CD4-positive, alpha-beta T cell (primary cell): Measurements from ENCODE around the gene GAREM1. TPM values are rescaled to one million over a fixed set of nuclear protein-coding genes. Genes with fewer than 3 reads are reported as not detected.

Experiments
- ATAC-seq: fragments of 200-7000 bp; cut with Tn5 transposase; one replicate; pipeline ENCODE4 v1.10.0; 2022; ENCODE audit warnings: mild to moderate bottlenecking; ENCODE audit not compliant: poor library complexity
- CTCF ChIA-PET: fragments of 350-600 bp; sonication (Branson Sonifier 250); formaldehyde crosslinking; loops from one replicate; lab custom pipeline; 2021; ENCODE audit warnings: antibody characterized with exemption, inconsistent platforms; lab: Charles Lee
- POLR2A ChIA-PET: fragments of 350-600 bp; sonication (Branson Sonifier 250); formaldehyde crosslinking; loops from one replicate; lab custom pipeline; 2021; ENCODE audit warnings: antibody characterized with exemption, inconsistent platforms; lab: Charles Lee
- DNase-seq, 14 experiments: peaks; one replicate each; pipeline ENCODE4 v3.0.0-alpha.2; 2013 to 2020; ENCODE audit warnings: mixed read lengths in 2 of 14
- H3K27ac ChIP-seq, 2 donors: one replicate each; pipeline versions ENCODE4 v1.5.1 to v1.7.0; 2013; ENCODE audit warnings: low read length in 2 of 2, low read depth in 1 of 2, mild to moderate bottlenecking in 1 of 2
- H3K27me3 ChIP-seq, 2 experiments: 1 replicate in 1 of 2; 2 replicates in 1 of 2; pipeline versions ENCODE4 v1.6.1 to v1.7.0; 2013; ENCODE audit warnings: low read length in 2 of 2, control low read depth in 1 of 2, mild to moderate bottlenecking in 1 of 2, moderate library complexity in 1 of 2; ENCODE audit not compliant: insufficient read depth in 2 of 2, control insufficient read depth in 1 of 2
- H3K36me3 ChIP-seq: one replicate; pipeline ENCODE4 v1.6.1; 2013; ENCODE audit warnings: low read length, control low read depth; ENCODE audit not compliant: insufficient read depth
- H3K4me1 ChIP-seq: one replicate; pipeline ENCODE4 v1.6.1; 2013; ENCODE audit warnings: low read length, control low read depth; ENCODE audit not compliant: insufficient read depth
- H3K4me3 ChIP-seq: one replicate; pipeline ENCODE4 v1.5.1; 2013; ENCODE audit warnings: mild to moderate bottlenecking, low read length, moderate library complexity
- H3K9me3 ChIP-seq, 2 experiments: 1 replicate in 1 of 2; 2 replicates in 1 of 2; pipeline versions ENCODE4 v1.6.1 to v1.7.0; 2013; ENCODE audit warnings: low read length in 2 of 2, mild to moderate bottlenecking in 2 of 2, control low read depth in 1 of 2, moderate library complexity in 1 of 2; ENCODE audit not compliant: control insufficient read depth in 1 of 2, insufficient read depth in 1 of 2
- H3K27ac Mint-ChIP-seq: one replicate; pipeline ENCODE4 v1.8.0; 2020; ENCODE audit warnings: mixed read lengths
- H3K27me3 Mint-ChIP-seq: one replicate; pipeline ENCODE4 v1.8.0; 2021; ENCODE audit warnings: mixed read lengths
- H3K36me3 Mint-ChIP-seq: one replicate; pipeline ENCODE4 v1.8.0; 2021; ENCODE audit warnings: low read depth, mixed read lengths
- H3K4me1 Mint-ChIP-seq: one replicate; pipeline ENCODE4 v1.8.0; 2021; ENCODE audit warnings: low read depth, mixed read lengths
- H3K4me3 Mint-ChIP-seq: one replicate; pipeline ENCODE4 v1.8.0; 2020; ENCODE audit warnings: mild to moderate bottlenecking, mixed read lengths
- H3K9me3 Mint-ChIP-seq: one replicate; pipeline ENCODE4 v1.8.0; 2020; ENCODE audit warnings: mixed read lengths
- intact Hi-C, 2 experiments: fragments of 100-400 bp; cut with DNase I in 1 of 2; cut with micrococcal nuclease in 1 of 2; formaldehyde crosslinking; loops; one replicate each; pipeline versions ENCODE4 v1.15.1 to v1.9.0; 2023 to 2025; cut with DNase I, micrococcal nuclease
- total RNA-seq, 174 experiments: library from RNA in 2 of 174; stranded (reverse) in 2 of 174; gene quantifications; one replicate each; pipeline ENCODE4 v1.2.3 and lab custom pipeline; 2021 to 2026
- TF ChIP-seq, protein P1 (sequence below): fragments of 200-600 bp; IDR thresholded peaks from one replicate; pipeline ENCODE4 v1.8.0; 2022; ENCODE audit warnings: antibody characterized with exemption, mild to moderate bottlenecking

Gene GAREM1
- total RNA-seq, 2 experiments from 2014 or later: 0.14 to 0.34 TPM

DNA sequence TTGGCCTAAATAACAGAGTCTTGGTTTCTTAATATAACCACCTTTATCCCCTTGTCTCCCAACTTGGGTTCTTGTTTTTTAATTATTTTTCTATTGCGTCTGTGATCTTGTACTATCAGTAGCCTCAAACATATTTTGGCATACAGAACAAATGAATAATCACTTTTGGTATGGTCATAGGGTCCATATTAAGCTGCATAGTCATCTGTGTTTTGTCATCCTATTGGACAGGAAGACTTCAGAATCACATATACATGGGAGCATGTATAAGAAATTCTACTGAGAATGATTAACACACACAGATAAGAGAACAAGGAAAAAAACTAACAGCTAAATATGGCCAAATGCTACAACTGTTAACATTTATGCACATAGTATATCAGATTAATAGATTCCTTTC is 154.8 kb downstream of the GAREM1 start:
- no peak overlapping the region for H3K4me3 ChIP-seq
- DNase-seq (no peak), ATAC-seq (no peak)
- Mint-ChIP-seq H3K27ac (no peak overlapping the region), H3K9me3 (no peaks in the 10 kb centered on the region), H3K36me3 (no peaks in the 10 kb centered on the region), H3K27me3 (peaks cover 18% of the 10 kb centered on the region), H3K4me3 (no peak overlapping the region), H3K4me1 (no peaks in the 10 kb centered on the region)
- H3K4me1 ChIP-seq: no peaks in the 10 kb centered on the region
- H3K27me3 ChIP-seq: peaks cover 0 to 5% of the 10 kb centered on the region in 2 experiments
- H3K36me3 ChIP-seq: no peaks in the 10 kb centered on the region
- intact Hi-C loops: loop anchor here in 1 of 2 experiments (5.0 kb wide), 1 partner anchor 49 kb away; no protein-coding TSS in a partner anchor
- ChIA-PET POLR2A (no interaction called here), CTCF (no interaction called here)
- no peaks in the 10 kb centered on the region for H3K9me3 ChIP-seq
- TF ChIP-seq, protein P1, sequence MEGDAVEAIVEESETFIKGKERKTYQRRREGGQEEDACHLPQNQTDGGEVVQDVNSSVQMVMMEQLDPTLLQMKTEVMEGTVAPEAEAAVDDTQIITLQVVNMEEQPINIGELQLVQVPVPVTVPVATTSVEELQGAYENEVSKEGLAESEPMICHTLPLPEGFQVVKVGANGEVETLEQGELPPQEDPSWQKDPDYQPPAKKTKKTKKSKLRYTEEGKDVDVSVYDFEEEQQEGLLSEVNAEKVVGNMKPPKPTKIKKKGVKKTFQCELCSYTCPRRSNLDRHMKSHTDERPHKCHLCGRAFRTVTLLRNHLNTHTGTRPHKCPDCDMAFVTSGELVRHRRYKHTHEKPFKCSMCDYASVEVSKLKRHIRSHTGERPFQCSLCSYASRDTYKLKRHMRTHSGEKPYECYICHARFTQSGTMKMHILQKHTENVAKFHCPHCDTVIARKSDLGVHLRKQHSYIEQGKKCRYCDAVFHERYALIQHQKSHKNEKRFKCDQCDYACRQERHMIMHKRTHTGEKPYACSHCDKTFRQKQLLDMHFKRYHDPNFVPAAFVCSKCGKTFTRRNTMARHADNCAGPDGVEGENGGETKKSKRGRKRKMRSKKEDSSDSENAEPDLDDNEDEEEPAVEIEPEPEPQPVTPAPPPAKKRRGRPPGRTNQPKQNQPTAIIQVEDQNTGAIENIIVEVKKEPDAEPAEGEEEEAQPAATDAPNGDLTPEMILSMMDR: no peak
- H3K27ac ChIP-seq: no peak overlapping the region

DNA sequence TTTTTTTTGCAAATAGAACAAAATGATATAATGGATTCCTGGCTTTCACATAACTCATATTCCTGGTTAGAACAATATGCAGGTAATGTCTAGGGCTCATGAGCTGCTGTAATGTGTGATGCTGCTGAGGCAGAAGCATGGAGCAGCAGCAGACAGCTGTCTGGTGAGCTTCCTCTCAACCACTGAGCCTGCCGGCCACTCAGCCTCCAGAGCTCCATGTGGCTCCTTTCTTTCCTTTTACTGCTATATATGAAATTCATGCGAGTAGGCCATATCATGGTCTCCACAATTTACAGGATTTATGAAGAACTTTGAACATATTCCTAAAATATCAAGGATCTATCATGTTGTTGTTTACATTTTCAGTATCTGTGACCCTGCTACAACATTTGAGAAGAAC is 159.9 kb downstream of the GAREM1 start:
- ChIA-PET CTCF (no interaction called here), POLR2A (no interaction called here)
- Mint-ChIP-seq H3K4me1 (no peaks in the 10 kb centered on the region), H3K27ac (no peak overlapping the region), H3K27me3 (peaks cover 8% of the 10 kb centered on the region), H3K36me3 (no peaks in the 10 kb centered on the region), H3K9me3 (no peaks in the 10 kb centered on the region), H3K4me3 (no peak overlapping the region)
- Histone ChIP-seq H3K27me3 (peaks cover 0 to 5% of the 10 kb centered on the region in 2 experiments), H3K36me3 (no peaks in the 10 kb centered on the region), H3K9me3 (no peaks in the 10 kb centered on the region), H3K4me1 (no peaks in the 10 kb centered on the region), H3K27ac (no peak overlapping the region), H3K4me3 (no peak overlapping the region)
- TF ChIP-seq, protein P1: no peak
- no peak for DNase-seq
- ATAC-seq: no peak
- intact Hi-C loops: no loop called here

DNA sequence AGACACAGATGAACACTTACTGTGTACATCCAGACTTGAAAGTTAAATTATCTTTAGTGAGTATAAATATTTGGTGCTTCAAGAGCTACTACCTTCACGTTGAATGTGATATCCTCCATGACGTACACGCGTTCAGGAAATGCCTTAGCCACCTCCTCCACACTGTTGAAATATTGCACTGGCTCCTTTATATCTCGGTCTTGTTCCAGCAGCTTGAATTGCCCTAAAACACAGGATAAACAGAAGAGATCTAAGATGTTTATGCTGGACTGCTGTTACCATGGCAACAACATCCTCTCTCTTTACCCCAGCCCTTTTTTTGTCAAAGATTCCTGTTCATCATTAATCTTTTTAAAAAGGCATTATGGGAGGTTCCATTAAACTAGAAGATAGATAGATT is 160.6 kb downstream of the GAREM1 start:
- Mint-ChIP-seq H3K36me3 (no peaks in the 10 kb centered on the region), H3K4me3 (no peak overlapping the region), H3K9me3 (no peaks in the 10 kb centered on the region), H3K27ac (no peak overlapping the region), H3K27me3 (peaks cover 7% of the 10 kb centered on the region), H3K4me1 (no peaks in the 10 kb centered on the region)
- DNase-seq: no peak
- TF ChIP-seq, protein P1: no peak
- H3K4me3 ChIP-seq: no peak overlapping the region
- no peak for ATAC-seq
- no peaks in the 10 kb centered on the region for H3K36me3 ChIP-seq
- ChIA-PET POLR2A (no interaction called here), CTCF (interaction anchor here (0.6 kb wide), 1 partner anchor 506 kb away, joined by 4 read pairs; no protein-coding TSS in a partner anchor)
- no peaks in the 10 kb centered on the region for H3K4me1 ChIP-seq
- no peaks in the 10 kb centered on the region for H3K9me3 ChIP-seq
- H3K27me3 ChIP-seq: peaks cover 0 to 5% of the 10 kb centered on the region in 2 experiments
- intact Hi-C loops: no loop called here
- H3K27ac ChIP-seq: no peak overlapping the region
